ENCODE data around the gene CACNA1S.

The CACNA1S gene

GRCh38 chr1:201112173-201112731 lies at the start of gene CACNA1S:
Gene CACNA1S (minus strand): TSS chr1:201112426. CDS start chr1:201112339, 87 bp downstream.
- no peak for DNase-seq (ENCODE audit: low read depth)

GRCh38 chr1:201157949-201158348 lies 45.7 kb upstream of the CACNA1S start:
- no peak for DNase-seq (ENCODE audit: low read depth)

DNA sequence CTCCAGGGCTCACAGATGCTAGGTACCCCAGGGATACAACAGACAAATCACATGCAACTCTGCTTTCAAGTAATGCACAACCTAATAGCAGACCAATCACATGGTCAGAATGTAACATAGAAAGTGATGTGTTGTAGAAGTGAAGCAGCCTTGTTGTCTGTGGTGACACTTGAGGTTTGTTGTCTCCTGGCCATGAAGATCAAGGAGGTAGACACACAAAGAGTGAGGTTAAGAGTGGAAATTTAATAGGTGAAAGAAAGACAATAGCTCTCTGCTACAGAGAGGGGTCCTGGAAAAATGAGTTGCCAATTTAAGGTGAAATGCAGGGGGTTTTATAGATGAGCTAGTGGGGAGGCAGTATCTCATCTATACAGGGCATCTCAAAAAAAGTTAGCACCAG lies 44.6 kb upstream of the CACNA1S start:
- no peak for DNase-seq (ENCODE audit: low read depth)

GRCh38 chr1:201156346-201156745 lies 44.1 kb upstream of the CACNA1S start:
- DNase-seq (ENCODE audit: low read depth): no peak

GRCh38 chr1:201155354-201155753 lies 43.1 kb upstream of the CACNA1S start:
- no peak for DNase-seq (ENCODE audit: low read depth)

DNA sequence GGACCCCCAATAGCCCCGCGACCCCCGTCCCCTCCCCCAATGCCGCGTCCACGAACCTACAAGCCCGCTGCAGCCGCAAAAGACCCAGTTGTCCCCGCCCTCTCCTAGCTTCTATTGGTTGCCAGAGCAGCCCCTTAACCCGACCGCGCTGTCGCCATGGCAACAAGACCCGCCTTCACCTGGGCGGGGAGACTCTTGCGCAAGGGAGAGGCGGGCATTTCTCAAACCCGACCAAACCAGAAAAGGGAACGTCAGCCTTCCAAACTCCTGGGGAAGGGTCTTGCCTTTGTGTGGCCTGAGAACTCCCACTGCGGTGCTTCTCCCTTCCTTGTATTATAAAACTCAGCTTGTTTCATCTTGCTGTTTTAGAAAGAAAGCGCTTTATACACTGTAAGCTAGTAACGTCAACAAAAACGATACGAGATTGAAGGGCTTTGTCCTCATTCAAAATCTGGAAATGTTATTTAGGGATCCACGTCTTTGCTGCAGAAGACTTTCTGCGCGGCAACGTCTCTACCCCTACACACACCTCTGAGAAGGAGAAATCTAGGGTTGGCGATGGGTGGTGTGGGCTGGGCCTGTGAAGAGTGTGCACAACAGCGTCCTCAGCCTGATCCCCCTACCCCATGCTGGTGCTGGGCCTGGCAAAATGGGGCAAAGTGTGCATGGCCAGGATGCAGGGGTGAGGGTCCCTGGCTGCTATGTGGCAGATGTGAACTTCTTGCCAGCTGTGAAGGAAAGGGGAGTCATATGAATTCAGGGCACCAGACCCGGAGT lies 42.4 kb upstream of the CACNA1S start, which contains the start of gene TMEM9:
Gene TMEM9, minus strand, starts transcription at position 86 of the 777 bp plus-strand sequence. CDS start 551 bp downstream, outside the sequence.
- peak; percentile 93 for DNase-seq (ENCODE audit: low read depth)

GRCh38 chr1:201153474-201154388 lies 41.5 kb upstream of the CACNA1S start:
- no peak for DNase-seq (ENCODE audit: low read depth)

- peak; percentile 41 for DNase-seq (ENCODE audit: low read depth)
These were observed 37.2 kb upstream of the CACNA1S start for GRCh38 chr1:201149400-201149799.

GRCh38 chr1:201147396-201148015 lies 35.3 kb upstream of the CACNA1S start:
- DNase-seq (ENCODE audit: low read depth): no peak

DNA sequence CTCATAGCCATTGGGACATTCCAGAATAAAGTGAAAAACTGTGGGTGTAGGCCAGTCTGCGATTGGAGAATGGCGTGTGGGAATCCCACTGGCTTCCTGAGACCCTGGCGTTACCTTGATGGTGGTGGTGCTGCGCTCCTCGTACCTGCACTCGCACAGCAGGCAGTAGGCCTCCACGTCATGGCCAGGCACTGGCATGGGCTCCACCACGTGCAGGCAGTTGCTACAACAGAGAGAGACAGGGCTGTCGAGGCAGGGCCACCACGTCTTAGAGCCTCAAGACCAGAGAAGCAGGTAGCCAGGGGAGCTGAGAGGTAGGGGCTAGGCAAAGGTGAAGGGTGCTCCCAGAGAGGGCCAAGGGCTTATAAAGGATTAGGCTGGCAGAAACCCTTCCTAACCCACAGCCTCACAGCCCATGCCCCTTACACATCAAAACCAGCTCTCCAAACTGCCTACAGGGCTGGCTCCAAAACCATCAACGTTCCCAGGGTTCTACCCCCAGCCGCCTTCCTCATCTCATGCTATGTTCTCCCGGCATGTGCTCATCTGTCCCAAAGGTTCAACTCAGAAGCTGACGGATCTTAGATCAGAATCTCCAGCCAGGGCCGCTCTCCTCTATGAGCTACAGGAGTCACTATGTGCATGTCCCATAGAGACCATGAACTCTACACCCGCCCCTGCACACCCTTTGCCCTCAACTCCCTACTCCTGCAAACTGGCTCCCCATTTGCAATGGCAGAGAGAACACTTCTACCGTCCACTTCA lies 34.6 kb upstream of the CACNA1S start:
- DNase-seq (ENCODE audit: low read depth): no peak

GRCh38 chr1:201145816-201146215 lies 33.6 kb upstream of the CACNA1S start:
- no peak for DNase-seq (ENCODE audit: low read depth)

DNA sequence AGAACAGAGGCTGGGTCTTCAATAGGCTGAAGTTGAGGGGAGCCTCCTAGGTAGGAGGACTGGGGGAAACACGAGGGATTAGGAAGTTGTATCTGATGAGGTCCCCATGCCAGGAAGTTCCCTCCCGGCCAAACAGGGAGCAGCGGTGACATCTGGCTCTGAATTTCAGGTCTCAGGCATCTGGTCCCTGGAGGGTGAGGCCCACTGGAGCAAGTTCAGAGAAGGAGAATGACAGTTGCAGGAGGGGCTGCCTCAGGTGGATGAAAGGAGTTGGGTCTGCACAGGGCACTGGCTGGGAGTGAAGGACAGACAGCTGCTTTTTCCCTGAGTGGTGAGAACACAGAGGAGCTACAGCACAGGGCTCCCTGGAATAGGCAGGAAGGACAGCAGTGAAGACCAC lies 32.9 kb upstream of the CACNA1S start:
- no peak for DNase-seq (ENCODE audit: low read depth)

DNA sequence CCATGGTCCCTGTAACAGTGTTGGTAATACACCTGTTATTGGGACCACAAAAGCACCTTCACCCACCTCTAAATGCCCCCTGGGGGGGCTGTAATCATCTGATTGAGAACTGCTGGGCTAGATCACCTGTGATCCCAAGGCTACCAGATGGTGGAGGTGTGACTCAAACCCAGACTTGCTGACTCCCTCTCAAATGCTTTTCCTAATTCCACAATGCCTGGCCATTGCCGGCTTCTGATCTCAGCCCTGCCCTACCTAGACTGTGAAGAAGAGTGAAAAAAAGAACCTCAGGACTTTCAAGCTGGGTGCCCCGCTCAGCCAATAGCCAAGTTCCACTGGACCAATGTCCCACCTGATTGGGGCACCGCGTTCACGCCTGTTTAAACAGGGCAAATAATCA lies 32.5 kb upstream of the CACNA1S start:
- no peak for DNase-seq (ENCODE audit: low read depth)

GRCh38 chr1:201143726-201144635 lies 31.8 kb upstream of the CACNA1S start:
- DNase-seq (ENCODE audit: low read depth): no peak

- no peak for DNase-seq (ENCODE audit: low read depth)
These were observed 30.9 kb upstream of the CACNA1S start for GRCh38 chr1:201142849-201143725.

GRCh38 chr1:201142011-201142848 lies 30.0 kb upstream of the CACNA1S start:
- no peak for DNase-seq (ENCODE audit: low read depth)

GRCh38 chr1:201141418-201141817 lies 29.2 kb upstream of the CACNA1S start:
- DNase-seq (ENCODE audit: low read depth): no peak

DNA sequence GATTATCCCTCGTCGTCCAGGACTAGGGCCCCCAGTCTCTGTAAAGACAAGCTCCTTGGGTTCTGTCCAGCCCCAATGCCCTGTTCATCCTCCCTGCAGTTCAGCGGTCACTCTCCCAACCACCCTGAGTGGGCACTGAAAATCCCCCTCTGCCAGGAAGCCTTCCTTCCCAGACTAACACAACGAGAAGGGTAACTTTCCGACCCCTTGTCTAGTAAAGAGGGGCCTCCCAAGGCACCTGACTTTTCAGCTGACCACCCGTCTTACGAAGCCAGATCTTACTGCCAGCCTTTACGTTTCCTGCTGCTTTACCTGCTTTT lies 28.7 kb upstream of the CACNA1S start:
- no peak for DNase-seq (ENCODE audit: low read depth)
